ENCODE measurements around the gene PDPN. TPM values are rescaled to one million over a fixed set of nuclear protein-coding genes. Genes with fewer than 3 reads are reported as not detected.

PDPN gene, protein sequence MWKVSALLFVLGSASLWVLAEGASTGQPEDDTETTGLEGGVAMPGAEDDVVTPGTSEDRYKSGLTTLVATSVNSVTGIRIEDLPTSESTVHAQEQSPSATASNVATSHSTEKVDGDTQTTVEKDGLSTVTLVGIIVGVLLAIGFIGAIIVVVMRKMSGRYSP
- total RNA-seq: 0.86 and 1.1 TPM in 2 replicates

DNA sequence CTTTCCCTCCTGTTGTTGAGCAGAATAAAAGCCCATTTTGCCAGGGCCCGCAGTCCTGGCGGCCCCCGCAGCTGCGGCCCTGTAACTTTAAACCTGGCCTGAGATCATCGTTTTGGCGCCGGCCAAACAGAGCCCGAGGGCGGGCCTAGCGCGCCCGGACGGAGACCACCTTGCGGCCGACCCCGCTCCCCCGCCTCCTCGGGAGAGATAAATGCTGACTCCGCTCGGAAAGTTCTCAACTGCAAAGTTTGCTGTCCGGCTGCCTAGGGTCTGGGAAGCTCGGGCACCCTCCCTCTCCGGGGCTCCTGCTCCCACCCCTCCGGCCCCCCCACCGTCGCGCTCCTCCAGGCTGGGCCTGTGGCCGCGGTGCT, at the start of gene PDPN:
PDPN (plus strand) TSS at position 238 of the 371 bp plus-strand sequence. CDS start 202 bp downstream, outside the sequence.

Other genes starting within 250 kb of the PDPN start
- not detected in 2 replicates for gene PRAMEF14, start 236.7 kb upstream of the PDPN start, total RNA-seq
- not detected in 2 replicates for gene PRAMEF19, start 211.9 kb upstream of the PDPN start, total RNA-seq
- gene PRAMEF17, start 194.2 kb upstream of the PDPN start, total RNA-seq: not detected in 2 replicates
- gene PRAMEF20, start 173.4 kb upstream of the PDPN start, total RNA-seq: not detected in 2 replicates
- gene LRRC38, start 69.8 kb upstream of the PDPN start, total RNA-seq: not detected in 2 replicates
- gene PRDM2, start 116.4 kb downstream of the PDPN start, total RNA-seq: 7.0 and 7.9 TPM in 2 replicates